SJSA1 (cell line): ENCODE results near the gene JMJD8. TPM values are rescaled to one million over a fixed set of nuclear protein-coding genes. Genes with fewer than 3 reads are reported as not detected.
"Not testable (repeated sequence)": the region's sequence is repeated elsewhere in the genome, so short reads cannot be mapped to it uniquely, and the experiment has no call there.

Source experiments
- DNase-seq, 2 experiments: peaks; one replicate each; pipeline ENCODE4 v3.0.0-alpha.2; 2015 to 2020; ENCODE audit warnings: low spot score in 2 of 2, low read depth in 1 of 2
- H3K27ac ChIP-seq: fragments of 250-450 bp; sonication (Bioruptor Pico); 2 replicates; pipeline ENCODE4 v1.5.1; 2020; ENCODE audit warnings: mild to moderate bottlenecking, moderate library complexity
- H3K27me3 ChIP-seq: fragments of 250-450 bp; sonication (Bioruptor Pico); replicated peaks from 2 replicates; pipeline ENCODE4 v1.5.1; 2020; ENCODE audit warnings: mild to moderate bottlenecking, moderate library complexity
- H3K36me3 ChIP-seq: fragments of 250-450 bp; sonication (Bioruptor Pico); 2 replicates; pipeline ENCODE4 v1.5.1; 2020; ENCODE audit warnings: mild to moderate bottlenecking
- H3K4me1 ChIP-seq: fragments of 250-450 bp; sonication (Bioruptor Pico); replicated peaks from 2 replicates; pipeline ENCODE4 v1.6.1; 2021; ENCODE audit warnings: mild to moderate bottlenecking
- H3K4me3 ChIP-seq: fragments of 250-450 bp; sonication (Bioruptor Pico); 2 replicates; pipeline ENCODE4 v1.5.1; 2020; ENCODE audit warnings: mild to moderate bottlenecking
- H3K9me3 ChIP-seq: fragments of 250-450 bp; sonication (Bioruptor Pico); replicated peaks from 2 replicates; pipeline ENCODE4 v1.5.1; 2020; ENCODE audit warnings: mild to moderate bottlenecking
- total RNA-seq: library from RNA; depleted of rRNA; stranded (reverse); fragments of >200 nt; shearing (Covaris generic); gene quantifications from 2 replicates; pipeline ENCODE4 v1.2.3, GENCODE V29; 2014

JMJD8 gene
- total RNA-seq, 1 experiment from 2014 or later: 25.7 TPM

DNA sequence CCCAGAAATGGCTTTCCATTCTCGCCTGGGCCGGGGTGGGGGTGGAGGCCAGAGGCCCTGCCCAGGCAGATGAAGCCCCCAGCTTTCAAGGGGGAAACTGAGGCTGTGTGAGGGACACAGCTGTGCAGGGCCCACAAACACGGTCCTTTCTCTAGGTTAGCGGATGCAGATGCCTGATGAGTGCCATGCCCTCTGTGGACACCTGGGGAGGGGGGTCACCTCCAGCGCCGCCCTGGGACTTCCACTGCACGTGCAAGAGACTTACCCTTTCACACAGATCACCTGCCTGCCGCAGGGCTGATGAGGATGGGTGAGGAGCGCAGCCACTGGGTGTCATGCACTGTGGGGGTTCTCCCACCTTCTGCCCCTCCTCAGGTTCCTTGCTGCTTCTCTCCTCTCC lies 34.3 kb upstream of the JMJD8 start:
- DNase-seq: no peak
- Histone ChIP-seq H3K27me3 (no peaks in the 10 kb centered on the region; the same call in 1 of the 2 replicates), H3K9me3 (peaks cover 8% of the 10 kb centered on the region; the same call in 1 of the 2 replicates), H3K4me3 (no peak overlapping the region), H3K36me3 (peaks cover 20% of the 10 kb centered on the region), H3K4me1 (peaks cover 54% of the 10 kb centered on the region), H3K27ac (no peak overlapping the region)

- H3K4me3 ChIP-seq: no peak overlapping the region
- peaks cover 17% of the 10 kb centered on the region for H3K36me3 ChIP-seq
Measured at GRCh38 chr16:717450-718245, 33.5 kb upstream of the JMJD8 start.

DNA sequence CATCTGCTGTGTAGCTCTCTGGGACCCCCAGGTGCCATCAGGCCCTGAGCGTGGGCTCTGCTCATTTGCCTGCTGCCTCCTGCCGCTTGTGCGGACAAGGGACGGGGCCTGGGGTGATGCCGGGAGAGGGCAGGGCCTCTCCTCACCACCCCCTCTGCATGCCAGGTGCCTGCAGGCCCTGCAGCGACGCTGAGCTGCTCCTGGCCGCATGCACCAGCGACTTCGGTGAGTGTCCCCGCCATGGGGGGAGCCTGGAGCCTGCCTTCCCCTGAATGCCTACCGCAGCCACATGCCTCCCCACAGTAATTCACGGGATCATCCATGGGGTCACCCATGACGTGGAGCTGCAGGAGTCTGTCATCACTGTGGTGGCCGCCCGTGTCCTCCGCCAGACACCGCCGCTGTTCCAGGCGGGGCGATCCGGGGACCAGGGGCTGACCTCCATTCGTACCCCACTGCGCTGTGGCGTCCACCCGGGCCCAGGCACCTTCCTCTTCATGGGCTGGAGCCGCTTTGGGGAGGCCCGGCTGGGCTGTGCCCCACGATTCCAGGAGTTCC lies 32.7 kb upstream of the JMJD8 start:
- no peak overlapping the region for H3K27ac ChIP-seq
- H3K4me3 ChIP-seq: no peak overlapping the region

More at GRCh38 chr16:717450-718245, 33.5 kb upstream of the JMJD8 start:
- peaks cover 8% of the 10 kb centered on the region; the same call in 1 of the 2 replicates for H3K9me3 ChIP-seq
- H3K27ac ChIP-seq: no peak overlapping the region
- DNase-seq: no peak
- no peaks in the 10 kb centered on the region; the same call in 1 of the 2 replicates for H3K27me3 ChIP-seq
- peaks cover 54% of the 10 kb centered on the region for H3K4me1 ChIP-seq

GRCh38 chr16:716200-716568 lies 32.0 kb upstream of the JMJD8 start:
- H3K4me3 ChIP-seq: peak overlapping the region; percentile 62; the same call in 1 of the 2 replicates
- H3K4me1 ChIP-seq: peaks cover 49% of the 10 kb centered on the region
- H3K27ac ChIP-seq: no peak overlapping the region
- peaks cover 6% of the 10 kb centered on the region for H3K36me3 ChIP-seq
- no peaks in the 10 kb centered on the region; the same call in 1 of the 2 replicates for H3K27me3 ChIP-seq
- H3K9me3 ChIP-seq: peaks cover 5% of the 10 kb centered on the region; the same call in 1 of the 2 replicates
- no peak for DNase-seq

More for the DNA sequence above, 32.7 kb upstream of the JMJD8 start:
- H3K4me1 ChIP-seq: peaks cover 56% of the 10 kb centered on the region
- no peaks in the 10 kb centered on the region; the same call in 1 of the 2 replicates for H3K27me3 ChIP-seq
- peaks cover 13% of the 10 kb centered on the region for H3K36me3 ChIP-seq
- DNase-seq: no peak
- peaks cover 8% of the 10 kb centered on the region; the same call in 1 of the 2 replicates for H3K9me3 ChIP-seq

DNA sequence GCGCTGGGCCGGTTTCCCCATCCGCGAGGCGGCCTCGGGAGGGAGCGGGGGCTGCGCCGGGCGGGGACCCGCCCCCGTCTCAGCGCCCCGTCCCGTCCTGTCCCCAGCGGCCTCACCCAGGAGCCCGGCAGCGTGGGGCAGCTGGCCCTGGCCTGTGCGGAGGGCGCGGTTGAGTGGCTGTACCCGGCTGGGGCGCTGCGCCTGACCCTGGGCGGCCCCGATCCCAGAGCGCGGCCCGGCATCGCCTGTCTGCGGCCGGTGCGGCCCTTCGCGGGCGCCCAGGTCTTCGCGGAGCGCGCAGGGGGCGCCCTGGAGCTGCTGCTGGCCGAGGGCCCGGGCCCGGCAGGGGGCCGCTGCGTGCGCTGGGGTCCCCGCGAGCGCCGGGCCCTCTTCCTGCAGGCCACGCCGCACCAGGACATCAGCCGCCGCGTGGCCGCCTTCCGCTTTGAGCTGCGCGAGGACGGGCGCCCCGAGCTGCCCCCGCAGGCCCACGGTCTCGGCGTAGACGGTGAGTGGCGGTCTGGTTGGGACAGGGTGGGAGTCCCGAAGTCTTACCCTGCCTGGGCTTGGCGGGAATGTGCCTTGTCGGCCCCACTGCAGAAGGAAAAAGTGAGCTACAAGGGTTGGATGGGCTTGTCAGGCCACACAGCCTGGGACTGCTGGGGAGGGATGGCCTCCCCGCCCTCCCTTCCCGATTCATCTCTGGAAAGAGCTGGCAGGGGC lies 31.5 kb upstream of the JMJD8 start:
- Histone ChIP-seq H3K27ac (no peak overlapping the region), H3K4me3 (peak overlapping the region; percentile 62), H3K36me3 (peaks cover 3% of the 10 kb centered on the region), H3K4me1 (peaks cover 43% of the 10 kb centered on the region), H3K9me3 (peaks cover 3% of the 10 kb centered on the region; the same call in 1 of the 2 replicates), H3K27me3 (peaks cover 4% of the 10 kb centered on the region)
- peak in 1 of 2 experiments; percentile 59 for DNase-seq

GRCh38 chr16:714558-715476 lies 30.7 kb upstream of the JMJD8 start, which contains the start of gene METRN:
METRN (plus strand) TSS chr16:715118; CDS start chr16:715290, 172 bp downstream.
- Histone ChIP-seq H3K4me1 (peaks cover 38% of the 10 kb centered on the region), H3K9me3 (peaks cover 3% of the 10 kb centered on the region; the same call in 1 of the 2 replicates), H3K36me3 (peaks cover 3% of the 10 kb centered on the region; the same call in 1 of the 2 replicates), H3K27ac (no peak within 1 kb of the TSS), H3K4me3 (peak within 1 kb of the TSS; percentile 62), H3K27me3 (peaks cover 12% of the 10 kb centered on the region)
- peak; percentile 84 to 92 for DNase-seq

DNA sequence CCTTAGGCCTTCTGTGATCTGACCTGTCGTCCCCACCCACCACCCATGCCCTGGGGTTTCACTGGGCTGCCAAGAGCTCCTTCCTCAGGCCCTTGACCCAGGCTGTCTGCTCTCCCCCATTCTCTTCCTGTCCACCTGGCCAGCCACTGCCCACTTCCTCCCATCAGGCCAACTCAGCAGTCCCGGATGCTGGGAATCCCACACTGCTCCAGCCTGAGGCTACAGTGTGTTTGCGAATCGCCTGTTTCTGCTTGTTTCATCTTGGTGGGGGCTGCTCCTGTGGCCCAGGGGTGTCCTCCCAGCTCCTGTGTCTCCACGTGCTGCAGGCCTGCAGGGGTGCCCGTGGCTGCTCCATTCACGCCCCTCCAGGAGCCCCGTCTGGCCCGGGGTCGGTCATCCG lies 29.9 kb upstream of the JMJD8 start:
- Histone ChIP-seq H3K4me3 (no peak overlapping the region), H3K27ac (no peak overlapping the region), H3K9me3 (peaks cover 3% of the 10 kb centered on the region; the same call in 1 of the 2 replicates), H3K36me3 (peaks cover 3% of the 10 kb centered on the region; the same call in 1 of the 2 replicates), H3K4me1 (peaks cover 35% of the 10 kb centered on the region), H3K27me3 (peaks cover 20% of the 10 kb centered on the region)
- no peak for DNase-seq

DNA sequence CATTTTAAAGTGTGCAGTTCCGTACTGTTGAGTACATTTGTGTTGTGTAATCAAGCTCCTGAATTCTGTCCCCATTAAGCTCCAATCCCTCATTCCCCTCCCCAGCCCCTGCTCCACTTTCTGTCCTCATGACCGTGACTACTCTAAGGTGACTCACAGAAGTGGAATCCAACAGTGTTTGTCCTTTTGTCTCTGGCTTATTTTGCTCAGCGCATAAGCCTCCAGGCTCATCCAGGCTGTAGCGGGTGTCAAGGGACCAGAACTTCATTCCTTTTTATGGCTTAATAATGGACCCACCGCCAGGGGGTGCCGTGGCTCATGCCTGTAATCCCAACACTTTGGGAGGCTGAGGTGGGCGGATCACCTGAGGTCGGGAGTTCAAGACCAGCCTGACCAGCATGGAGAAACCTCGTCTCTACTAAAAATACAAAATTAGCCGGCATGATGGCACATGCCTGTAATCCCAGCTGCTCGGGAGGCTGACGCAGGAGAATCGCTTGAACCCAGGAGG lies 28.7 kb upstream of the JMJD8 start:
- H3K9me3 ChIP-seq, H3K27ac ChIP-seq, H3K36me3 ChIP-seq, H3K4me3 ChIP-seq: not testable (repeated sequence)
- H3K27me3 ChIP-seq: peaks cover 22% of the 10 kb centered on the region
- peaks cover 34% of the 10 kb centered on the region for H3K4me1 ChIP-seq
- DNase-seq: peak; percentile 89 to 92

DNA sequence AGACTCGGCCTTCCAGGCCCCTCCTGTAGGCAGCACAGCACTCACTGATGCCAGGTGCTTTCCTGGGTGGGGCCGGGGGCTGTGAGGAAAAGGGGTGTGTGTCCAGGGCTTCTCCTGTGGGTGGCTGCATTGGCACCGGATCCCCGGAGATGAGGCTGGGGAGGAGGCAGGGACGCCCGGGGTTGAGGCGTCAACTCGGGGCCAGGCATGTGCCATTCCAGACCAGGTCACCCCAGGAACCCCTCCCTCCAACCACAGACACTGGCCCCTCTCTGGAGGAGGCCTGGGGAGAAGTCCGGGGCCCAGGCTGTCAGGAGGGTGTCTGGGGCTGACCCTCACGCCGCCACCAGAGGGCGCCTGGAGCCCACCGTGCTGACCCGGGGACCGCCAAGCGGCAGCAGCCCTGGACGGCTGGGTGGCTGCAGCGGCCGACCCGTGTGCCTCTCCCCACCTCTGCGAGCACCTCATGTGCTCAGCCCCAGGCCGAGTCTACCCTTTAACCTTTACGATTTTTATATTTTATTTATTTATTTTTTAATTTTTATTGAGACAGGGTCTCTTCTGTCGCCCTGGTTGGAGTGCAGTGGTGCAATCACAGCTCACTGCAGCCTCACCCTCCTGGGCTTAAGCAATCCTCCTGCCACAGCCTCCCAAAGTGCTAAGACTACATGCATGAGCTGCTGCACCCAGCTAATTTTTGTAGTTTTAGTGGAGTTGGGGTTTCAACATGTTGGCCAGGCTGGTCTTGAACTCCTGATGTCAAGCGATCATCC lies 27.6 kb upstream of the JMJD8 start:
- no peak overlapping the region for H3K27ac ChIP-seq
- H3K36me3 ChIP-seq: peaks cover 3% of the 10 kb centered on the region; the same call in 1 of the 2 replicates
- DNase-seq: peak; percentile 62 to 84
- peaks cover 3% of the 10 kb centered on the region; the same call in 1 of the 2 replicates for H3K9me3 ChIP-seq
- H3K4me1 ChIP-seq: peaks cover 34% of the 10 kb centered on the region
- H3K27me3 ChIP-seq: peaks cover 27% of the 10 kb centered on the region
- H3K4me3 ChIP-seq: no peak overlapping the region

GRCh38 chr16:711084-711483 lies 26.9 kb upstream of the JMJD8 start:
- Histone ChIP-seq H3K27me3 (peaks cover 34% of the 10 kb centered on the region), H3K36me3 (peaks cover 3% of the 10 kb centered on the region; the same call in 1 of the 2 replicates), H3K27ac (no peak overlapping the region), H3K4me3 (no peak overlapping the region), H3K4me1 (peaks cover 30% of the 10 kb centered on the region), H3K9me3 (peaks cover 3% of the 10 kb centered on the region; the same call in 1 of the 2 replicates)
- DNase-seq: no peak

- peaks cover 36% of the 10 kb centered on the region for H3K27me3 ChIP-seq
- no peak overlapping the region for H3K4me3 ChIP-seq
- H3K27ac ChIP-seq: no peak overlapping the region
- H3K9me3 ChIP-seq: peaks cover 3% of the 10 kb centered on the region; the same call in 1 of the 2 replicates
- peaks cover 3% of the 10 kb centered on the region; the same call in 1 of the 2 replicates for H3K36me3 ChIP-seq
- H3K4me1 ChIP-seq: peaks cover 25% of the 10 kb centered on the region
- no peak for DNase-seq
Measured at GRCh38 chr16:710500-711075, 26.5 kb upstream of the JMJD8 start.
